Ascending aorta (tissue), 2 donors: ENCODE measurements around the gene ARFGEF2. TPM values are rescaled to one million over a fixed set of nuclear protein-coding genes. Genes with fewer than 3 reads are reported as not detected.

ENCODE experiments used
- DNase-seq, 2 donors: peaks; one replicate each; pipeline ENCODE4 v3.0.0-alpha.2; 2019; ENCODE audit warnings: low spot score in 2 of 2
- H3K27ac ChIP-seq, 2 donors: fragments of 200-600 bp; sonication (generic); one replicate each; pipeline ENCODE4 v1.5.1; 2016 to 2017; ENCODE audit warnings: mild to moderate bottlenecking in 1 of 2
- H3K27me3 ChIP-seq: fragments of 200-600 bp; sonication (generic); one replicate; pipeline ENCODE4 v1.5.1; 2017
- H3K36me3 ChIP-seq, 2 donors: fragments of 200-600 bp; sonication (generic); one replicate each; pipeline ENCODE4 v1.5.1; 2016
- H3K4me1 ChIP-seq, 2 donors: fragments of 200-600 bp; sonication (generic); one replicate each; pipeline ENCODE4 v1.5.1; 2016 to 2017; ENCODE audit warnings: mild to moderate bottlenecking in 1 of 2
- H3K4me3 ChIP-seq, 2 donors: fragments of 200-600 bp; sonication (generic); one replicate each; pipeline ENCODE4 v1.5.1; 2016 to 2017; ENCODE audit warnings: mild to moderate bottlenecking in 1 of 2
- H3K9me3 ChIP-seq, 2 donors: fragments of 200-600 bp; sonication (generic); one replicate each; pipeline ENCODE4 v1.5.1; 2016
- intact Hi-C: fragments of 100-400 bp; cut with DNase I; formaldehyde crosslinking; loops from one replicate; pipeline ENCODE4 v1.15.1; 2023
- total RNA-seq: library from RNA; depleted of rRNA; stranded (reverse); fragments of >200 nt; gene quantifications from one replicate; pipeline ENCODE4 v1.1.0, GENCODE V29; 2016
- TF ChIP-seq, protein P1 (sequence below), 3 experiments: fragments of 200-600 bp in 2 of 3; fragments of 450-650 bp in 1 of 3; sonication (generic) in 2 of 3; IDR thresholded peaks; one replicate each; pipeline ENCODE4 v1.5.1; 2016 to 2019; ENCODE audit warnings: antibody characterized with exemption in 3 of 3, mild to moderate bottlenecking in 1 of 3, moderate library complexity in 1 of 3

The ARFGEF2 gene
- total RNA-seq, 1 donor from 2014 or later = 7.9 TPM

DNA sequence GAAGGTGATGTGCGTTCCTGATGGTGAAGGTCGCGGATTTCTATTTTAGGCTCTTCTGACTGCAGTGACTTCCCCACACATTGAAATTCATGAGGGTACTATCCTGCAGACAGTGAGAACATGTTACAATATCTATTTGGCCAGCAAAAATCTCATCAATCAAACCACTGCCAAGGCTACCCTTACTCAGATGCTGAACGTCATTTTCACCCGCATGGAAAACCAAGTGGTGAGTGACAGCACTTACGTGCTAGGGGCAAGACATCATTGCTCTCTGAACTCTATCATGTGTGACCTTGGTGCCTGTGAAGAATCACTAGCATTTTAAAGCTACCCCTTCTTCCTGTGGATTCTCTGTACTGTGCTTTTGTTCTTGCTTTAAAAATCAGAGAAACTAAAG lies 31.1 kb downstream of the ARFGEF2 start:
- Histone ChIP-seq H3K4me1 (no peaks in the 10 kb centered on the region), H3K36me3 (peaks cover 69 to 92% of the 10 kb centered on the region in 2 donors), H3K4me3 (no peak overlapping the region), H3K27me3 (no peaks in the 10 kb centered on the region), H3K9me3 (no peaks in the 10 kb centered on the region), H3K27ac (no peak overlapping the region)
- TF ChIP-seq, protein P1, sequence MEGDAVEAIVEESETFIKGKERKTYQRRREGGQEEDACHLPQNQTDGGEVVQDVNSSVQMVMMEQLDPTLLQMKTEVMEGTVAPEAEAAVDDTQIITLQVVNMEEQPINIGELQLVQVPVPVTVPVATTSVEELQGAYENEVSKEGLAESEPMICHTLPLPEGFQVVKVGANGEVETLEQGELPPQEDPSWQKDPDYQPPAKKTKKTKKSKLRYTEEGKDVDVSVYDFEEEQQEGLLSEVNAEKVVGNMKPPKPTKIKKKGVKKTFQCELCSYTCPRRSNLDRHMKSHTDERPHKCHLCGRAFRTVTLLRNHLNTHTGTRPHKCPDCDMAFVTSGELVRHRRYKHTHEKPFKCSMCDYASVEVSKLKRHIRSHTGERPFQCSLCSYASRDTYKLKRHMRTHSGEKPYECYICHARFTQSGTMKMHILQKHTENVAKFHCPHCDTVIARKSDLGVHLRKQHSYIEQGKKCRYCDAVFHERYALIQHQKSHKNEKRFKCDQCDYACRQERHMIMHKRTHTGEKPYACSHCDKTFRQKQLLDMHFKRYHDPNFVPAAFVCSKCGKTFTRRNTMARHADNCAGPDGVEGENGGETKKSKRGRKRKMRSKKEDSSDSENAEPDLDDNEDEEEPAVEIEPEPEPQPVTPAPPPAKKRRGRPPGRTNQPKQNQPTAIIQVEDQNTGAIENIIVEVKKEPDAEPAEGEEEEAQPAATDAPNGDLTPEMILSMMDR (IDR thresholded peaks at IDR 0.05) = no peak
- intact Hi-C loops = no loop called here
- no peak for DNase-seq

DNA sequence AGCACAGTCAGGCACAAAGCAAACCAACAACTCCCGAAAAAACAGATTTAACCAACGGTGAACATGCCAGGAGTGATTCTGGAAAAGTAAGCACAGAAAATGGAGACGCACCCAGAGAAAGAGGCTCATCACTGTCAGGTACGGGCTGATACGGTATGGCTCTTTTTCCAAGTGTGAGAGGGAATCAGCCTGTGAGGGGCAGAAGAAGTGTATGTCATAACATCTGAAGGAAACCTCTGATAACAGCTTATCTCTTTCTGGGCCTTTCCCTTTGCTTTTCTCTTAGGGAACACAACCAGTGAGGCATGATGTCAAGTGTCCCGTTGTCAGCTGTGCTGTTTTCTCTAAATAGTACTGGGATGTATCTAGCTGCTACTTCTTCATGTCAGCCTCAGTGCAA lies 32.1 kb downstream of the ARFGEF2 start:
- no peak overlapping the region for H3K27ac ChIP-seq
- no peaks in the 10 kb centered on the region for H3K4me1 ChIP-seq
- no peaks in the 10 kb centered on the region for H3K9me3 ChIP-seq
- TF ChIP-seq, protein P1 (IDR thresholded peaks at IDR 0.05) = no peak
- peaks cover 69 to 92% of the 10 kb centered on the region in 2 donors for H3K36me3 ChIP-seq
- H3K4me3 ChIP-seq = no peak overlapping the region
- intact Hi-C loops = no loop called here
- no peaks in the 10 kb centered on the region for H3K27me3 ChIP-seq
- DNase-seq = no peak

DNA sequence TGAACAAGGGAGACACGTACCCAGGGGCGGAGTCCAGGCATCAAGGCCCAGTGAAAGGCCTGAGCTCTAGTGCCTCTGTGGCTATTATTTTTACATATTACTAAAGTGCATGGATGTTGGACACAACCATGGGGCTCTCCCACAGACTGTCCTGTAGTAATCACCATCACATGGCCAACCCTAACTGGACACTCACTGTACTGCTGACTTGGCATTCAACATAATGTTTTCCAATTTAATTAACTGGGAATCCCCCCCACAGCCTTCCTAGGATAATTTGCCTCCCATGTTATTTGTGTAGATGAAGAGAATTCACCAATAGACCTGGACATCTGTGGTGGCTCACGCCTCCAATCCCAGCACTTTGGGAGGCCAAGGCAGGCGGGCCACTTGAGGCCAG lies 34.5 kb downstream of the ARFGEF2 start:
- TF ChIP-seq, protein P1 (IDR thresholded peaks at IDR 0.05) = no peak
- no peak overlapping the region for H3K4me3 ChIP-seq
- H3K9me3 ChIP-seq = no peaks in the 10 kb centered on the region
- H3K27ac ChIP-seq = no peak overlapping the region
- no peak for DNase-seq
- H3K36me3 ChIP-seq = peaks cover 73 to 87% of the 10 kb centered on the region in 2 donors
- H3K27me3 ChIP-seq = no peaks in the 10 kb centered on the region
- no peaks in the 10 kb centered on the region for H3K4me1 ChIP-seq
- intact Hi-C loops = no loop called here

- H3K4me3 ChIP-seq = no peak overlapping the region
- TF ChIP-seq, protein P1 (IDR thresholded peaks at IDR 0.05) = no peak
- H3K9me3 ChIP-seq = no peaks in the 10 kb centered on the region
- no peaks in the 10 kb centered on the region for H3K4me1 ChIP-seq
- no peak for DNase-seq
- peaks cover 65 to 83% of the 10 kb centered on the region in 2 donors for H3K36me3 ChIP-seq
- no peak overlapping the region for H3K27ac ChIP-seq
- no peaks in the 10 kb centered on the region for H3K27me3 ChIP-seq
- intact Hi-C loops = no loop called here
Measured at GRCh38 chr20:48957053-48957481, 35.6 kb downstream of the ARFGEF2 start.

GRCh38 chr20:48957533-48957932 lies 36.0 kb downstream of the ARFGEF2 start:
- TF ChIP-seq, protein P1 (IDR thresholded peaks at IDR 0.05) = no peak
- no peaks in the 10 kb centered on the region for H3K4me1 ChIP-seq
- no peaks in the 10 kb centered on the region for H3K27me3 ChIP-seq
- H3K9me3 ChIP-seq = no peaks in the 10 kb centered on the region
- intact Hi-C loops = no loop called here
- no peak for DNase-seq
- no peak overlapping the region for H3K4me3 ChIP-seq
- peaks cover 61 to 78% of the 10 kb centered on the region in 2 donors for H3K36me3 ChIP-seq
- H3K27ac ChIP-seq = no peak overlapping the region

GRCh38 chr20:48958743-48959142 lies 37.2 kb downstream of the ARFGEF2 start:
- H3K27ac ChIP-seq = no peak overlapping the region
- intact Hi-C loops = no loop called here
- H3K9me3 ChIP-seq = no peaks in the 10 kb centered on the region
- peaks cover 57 to 73% of the 10 kb centered on the region in 2 donors for H3K36me3 ChIP-seq
- DNase-seq = no peak
- H3K27me3 ChIP-seq = no peaks in the 10 kb centered on the region
- H3K4me3 ChIP-seq = no peak overlapping the region
- TF ChIP-seq, protein P1 (IDR thresholded peaks at IDR 0.05) = no peak
- H3K4me1 ChIP-seq = no peaks in the 10 kb centered on the region
